ENCODE results near the gene ACVR1C.

- TF ChIP-seq CTCF (IDR thresholded peaks at IDR 0.05; ENCODE audit: low read length) = no peak
- TF ChIP-seq EZH2 (optimal IDR thresholded peaks at IDR 0.05; ENCODE audit: low read depth, low read length) = no peak
Measured at GRCh38 chr2:157504623-157505022, 124.0 kb downstream of the ACVR1C start.
